GM10266 (cell line): ENCODE data around the gene VSTM2B.

Experiments
- DNase-seq: peaks from one replicate; pipeline ENCODE4 v3.0.0; 2012; ENCODE audit errors: extremely low spot score
- CTCF ChIP-seq: IDR thresholded peaks from 2 replicates; pipeline ENCODE4 v1.5.1; 2012; ENCODE audit warnings: mild to moderate bottlenecking, low read depth; ENCODE audit not compliant: control insufficient read depth, insufficient read depth; ENCODE audit errors: missing control alignments

VSTM2B gene

GRCh38 chr19:29564574-29565005 is 38.8 kb downstream of the VSTM2B start:
- no peak for TF ChIP-seq CTCF
- no peak for DNase-seq

- DNase-seq = no peak
- no peak for TF ChIP-seq CTCF
These were observed 39.4 kb downstream of the VSTM2B start for GRCh38 chr19:29565171-29565570.

GRCh38 chr19:29566496-29567054 is 40.8 kb downstream of the VSTM2B start:
- TF ChIP-seq CTCF = no peak
- DNase-seq = no peak

- TF ChIP-seq CTCF = no peak
These were observed 41.6 kb downstream of the VSTM2B start for GRCh38 chr19:29567366-29567915.

GRCh38 chr19:29568036-29569025 is 42.5 kb downstream of the VSTM2B start:
- TF ChIP-seq CTCF = no peak
- no peak for DNase-seq

More at GRCh38 chr19:29567366-29567915, 41.6 kb downstream of the VSTM2B start:
- DNase-seq = no peak

GRCh38 chr19:29569038-29569911 is 43.5 kb downstream of the VSTM2B start:
- TF ChIP-seq CTCF = no peak
- DNase-seq = no peak
